ENCODE data around the gene PFKP.
"Not testable (repeated sequence)": the region's sequence is repeated elsewhere in the genome, so short reads cannot be mapped to it uniquely, and the experiment has no call there.

PFKP gene

DNA sequence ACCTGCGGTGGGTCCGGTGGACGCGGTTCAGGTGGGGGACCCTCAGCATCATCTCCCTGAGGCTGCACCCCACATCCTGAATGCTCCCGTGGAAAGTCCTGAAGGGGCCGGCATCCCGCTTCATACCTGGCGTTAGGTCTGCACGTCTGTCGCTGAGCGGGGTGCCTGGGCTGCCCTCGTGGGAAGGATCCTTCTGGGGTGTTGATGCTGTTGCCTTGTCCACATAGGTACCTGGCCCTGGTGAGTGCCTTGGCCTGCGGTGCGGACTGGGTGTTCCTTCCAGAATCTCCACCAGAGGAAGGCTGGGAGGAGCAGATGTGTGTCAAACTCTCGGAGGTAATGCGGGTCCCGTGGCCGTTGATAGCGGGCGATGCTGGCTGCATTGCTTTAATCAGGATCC, 37.8 kb downstream of the PFKP start:
- no peaks in the 10 kb centered on the region; the same call in 1 of the 2 replicates for H3K4me1 ChIP-seq (ENCODE audit: insufficient read depth, low read length)
- peaks cover 40% of the 10 kb centered on the region for H3K36me3 ChIP-seq (ENCODE audit: insufficient read depth, low read length)
- H3K9me3 ChIP-seq (ENCODE audit: control insufficient read depth, insufficient read depth, low read length), result no peaks in the 10 kb centered on the region
- H3K9ac ChIP-seq (ENCODE audit: low read depth, low read length), result no peak overlapping the region

DNA sequence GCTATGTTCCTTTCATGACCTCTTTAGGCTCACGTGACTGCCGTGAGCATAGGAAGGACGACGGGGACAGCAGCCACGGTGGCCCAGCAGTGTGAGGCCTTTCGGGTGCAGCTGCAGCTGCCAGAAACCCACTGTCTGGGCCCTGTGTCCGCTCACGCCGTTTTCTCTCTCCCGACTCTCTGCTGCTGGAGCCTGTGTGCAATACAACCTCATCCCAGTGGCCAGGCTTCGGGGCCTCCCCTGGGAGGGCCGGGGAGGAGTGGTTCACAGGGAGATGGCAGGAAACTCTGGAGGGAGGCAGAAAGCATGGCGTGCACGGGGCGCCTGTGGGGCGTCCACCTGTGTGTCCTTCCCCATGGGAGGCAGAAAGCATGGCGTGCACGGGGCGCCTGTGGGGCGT, 38.6 kb downstream of the PFKP start:
- H3K9ac ChIP-seq (ENCODE audit: low read depth, low read length), result no peak overlapping the region
- no peaks in the 10 kb centered on the region for H3K9me3 ChIP-seq (ENCODE audit: control insufficient read depth, insufficient read depth, low read length)
- H3K4me1 ChIP-seq (ENCODE audit: insufficient read depth, low read length), result no peaks in the 10 kb centered on the region; the same call in 1 of the 2 replicates
- H3K36me3 ChIP-seq (ENCODE audit: insufficient read depth, low read length), result peaks cover 36% of the 10 kb centered on the region

DNA sequence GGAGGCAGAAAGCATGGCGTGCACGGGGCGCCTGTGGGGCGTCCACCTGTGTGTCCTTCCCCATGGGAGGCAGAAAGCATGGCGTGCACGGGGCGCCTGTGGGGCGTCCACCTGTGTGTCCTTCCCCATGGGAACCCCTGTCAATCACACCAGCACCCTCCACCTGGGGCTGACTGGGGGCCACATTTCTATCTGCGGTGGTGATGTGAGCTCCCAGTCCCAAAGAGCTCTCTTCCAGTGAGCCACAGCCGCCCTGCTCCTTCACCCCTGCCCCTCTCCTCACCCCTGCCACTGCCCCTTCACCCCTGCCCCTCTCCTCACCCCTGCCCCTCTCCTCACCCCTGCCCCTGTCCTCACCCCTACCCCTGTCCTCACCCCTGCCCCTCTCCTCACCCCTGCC, 39.0 kb downstream of the PFKP start:
- H3K36me3 ChIP-seq (ENCODE audit: insufficient read depth, low read length), result peaks cover 39% of the 10 kb centered on the region
- not testable (repeated sequence) for H3K4me1 ChIP-seq (ENCODE audit: insufficient read depth, low read length); H3K9me3 ChIP-seq (ENCODE audit: control insufficient read depth, insufficient read depth, low read length); H3K9ac ChIP-seq (ENCODE audit: low read depth, low read length)

DNA sequence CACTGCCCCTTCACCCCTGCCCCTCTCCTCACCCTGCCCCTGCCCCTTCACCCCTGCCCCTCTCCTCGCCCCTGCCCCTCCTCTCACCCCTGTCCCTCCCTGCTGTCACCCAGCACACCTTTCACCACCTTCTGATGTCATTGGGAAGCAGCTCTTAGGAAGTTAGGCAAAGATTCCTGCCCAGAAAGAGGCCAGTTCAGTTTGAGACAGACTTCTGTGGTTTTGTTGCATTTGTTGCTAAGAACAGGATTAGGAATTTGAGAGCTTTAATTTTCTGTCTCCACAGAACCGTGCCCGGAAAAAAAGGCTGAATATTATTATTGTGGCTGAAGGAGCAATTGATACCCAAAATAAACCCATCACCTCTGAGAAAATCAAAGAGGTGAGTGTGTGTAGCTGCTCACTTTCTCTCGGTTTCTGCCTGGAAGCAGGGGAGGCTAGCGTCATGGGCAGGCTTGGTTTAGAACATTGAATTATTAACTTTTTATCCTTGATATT, 39.6 kb downstream of the PFKP start:
- peaks cover 40% of the 10 kb centered on the region for H3K36me3 ChIP-seq (ENCODE audit: insufficient read depth, low read length)
- H3K9me3 ChIP-seq (ENCODE audit: control insufficient read depth, insufficient read depth, low read length), result no peaks in the 10 kb centered on the region
- no peaks in the 10 kb centered on the region; the same call in 1 of the 2 replicates for H3K4me1 ChIP-seq (ENCODE audit: insufficient read depth, low read length)
- no peak overlapping the region for H3K9ac ChIP-seq (ENCODE audit: low read depth, low read length)

DNA sequence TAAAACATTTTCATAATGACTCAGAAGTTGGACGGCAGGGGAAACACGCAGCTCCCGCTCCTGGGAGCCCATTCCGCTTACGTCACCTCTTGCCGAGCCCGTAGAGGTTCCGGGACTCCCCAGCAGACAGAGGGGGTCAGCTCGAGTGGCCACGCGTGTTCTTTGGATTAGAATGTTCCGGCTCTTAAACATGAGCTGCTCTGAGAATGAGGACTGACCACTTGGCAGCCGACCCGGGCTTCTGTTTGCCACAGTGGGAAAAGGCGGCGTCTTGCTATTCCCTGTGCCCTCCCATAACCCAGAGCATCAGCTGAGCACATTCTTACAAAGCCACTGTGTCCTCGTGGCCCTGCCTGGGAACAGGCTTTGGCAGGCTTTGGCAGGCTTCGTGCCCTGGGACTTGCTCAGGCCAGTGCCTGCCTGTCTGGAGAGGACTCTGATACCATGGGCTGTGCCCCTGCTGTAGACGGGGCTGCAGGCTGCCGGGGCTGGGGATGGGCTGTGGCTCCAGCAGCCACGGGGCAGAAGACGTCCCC, 40.1 kb downstream of the PFKP start:
- Histone ChIP-seq H3K9me3 (ENCODE audit: control insufficient read depth, insufficient read depth, low read length) (no peaks in the 10 kb centered on the region), H3K4me1 (ENCODE audit: insufficient read depth, low read length) (no peaks in the 10 kb centered on the region; the same call in 1 of the 2 replicates), H3K9ac (ENCODE audit: low read depth, low read length) (no peak overlapping the region), H3K36me3 (ENCODE audit: insufficient read depth, low read length) (peaks cover 44% of the 10 kb centered on the region)

DNA sequence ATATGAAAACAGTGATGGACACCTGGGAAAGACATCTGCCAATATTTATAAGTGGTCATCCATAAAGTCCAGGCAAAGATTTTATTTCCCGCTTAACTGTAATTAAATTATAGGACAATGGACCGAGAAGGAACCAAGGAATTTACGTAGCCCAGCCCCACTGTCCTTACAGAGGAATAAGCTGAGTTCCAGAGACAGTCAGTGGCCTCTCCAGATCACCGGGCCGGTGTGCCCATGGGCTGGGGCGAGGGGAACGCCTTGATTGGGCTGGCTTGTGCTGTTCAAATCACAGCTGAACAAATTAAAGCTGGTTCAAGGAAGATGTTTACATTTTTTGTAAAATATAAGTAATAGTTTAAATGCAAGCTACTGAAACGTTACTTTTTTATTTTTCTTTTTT, 40.7 kb downstream of the PFKP start:
- H3K9ac ChIP-seq (ENCODE audit: low read depth, low read length), result no peak overlapping the region
- H3K36me3 ChIP-seq (ENCODE audit: insufficient read depth, low read length), result peaks cover 42% of the 10 kb centered on the region
- H3K9me3 ChIP-seq (ENCODE audit: control insufficient read depth, insufficient read depth, low read length), result no peaks in the 10 kb centered on the region
- H3K4me1 ChIP-seq (ENCODE audit: insufficient read depth, low read length), result no peaks in the 10 kb centered on the region; the same call in 1 of the 2 replicates

DNA sequence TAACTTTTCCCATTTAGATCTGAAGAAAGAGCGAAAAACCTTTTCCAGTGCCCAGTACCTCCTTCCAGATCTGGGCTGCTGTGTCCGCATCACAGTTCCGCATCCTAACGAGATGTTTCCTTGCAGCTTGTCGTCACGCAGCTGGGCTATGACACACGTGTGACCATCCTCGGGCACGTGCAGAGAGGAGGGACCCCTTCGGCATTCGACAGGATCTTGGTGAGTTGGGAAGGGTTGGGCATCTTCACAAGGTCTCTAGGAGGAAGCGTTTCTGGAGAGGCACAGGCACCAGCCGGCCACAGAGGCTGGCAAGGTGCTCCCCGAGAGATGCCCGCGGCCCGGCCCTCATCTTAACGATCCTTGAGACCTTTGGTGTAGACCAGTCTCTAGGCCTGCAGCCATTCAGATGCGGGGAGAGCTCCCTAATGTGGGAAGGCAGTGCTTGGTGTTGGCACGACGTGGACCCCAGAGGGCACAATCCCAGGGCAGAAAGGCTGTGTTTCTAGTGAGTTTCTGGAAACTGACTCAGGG, 41.3 kb downstream of the PFKP start:
- Histone ChIP-seq H3K4me1 (ENCODE audit: insufficient read depth, low read length) (no peaks in the 10 kb centered on the region), H3K36me3 (ENCODE audit: insufficient read depth, low read length) (peaks cover 37% of the 10 kb centered on the region), H3K9me3 (ENCODE audit: control insufficient read depth, insufficient read depth, low read length) (no peaks in the 10 kb centered on the region), H3K9ac (ENCODE audit: low read depth, low read length) (no peak overlapping the region)

DNA sequence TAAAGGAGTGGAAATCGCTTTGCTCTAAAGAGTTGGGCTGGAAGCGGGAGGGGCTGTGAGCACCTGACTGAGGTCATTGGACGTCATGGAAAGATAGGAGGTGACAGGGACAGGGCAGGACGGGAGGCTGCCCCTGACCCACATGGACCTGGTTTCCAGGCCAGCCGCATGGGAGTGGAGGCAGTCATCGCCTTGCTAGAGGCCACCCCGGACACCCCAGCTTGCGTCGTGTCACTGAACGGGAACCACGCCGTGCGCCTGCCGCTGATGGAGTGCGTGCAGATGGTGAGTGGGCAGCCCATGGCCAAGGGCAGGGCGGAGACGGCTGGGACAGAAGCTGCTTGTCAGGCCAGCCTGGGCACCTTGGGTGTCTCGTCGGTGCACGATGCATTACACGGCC, 41.8 kb downstream of the PFKP start:
- H3K36me3 ChIP-seq (ENCODE audit: insufficient read depth, low read length), result peaks cover 34% of the 10 kb centered on the region
- H3K9me3 ChIP-seq (ENCODE audit: control insufficient read depth, insufficient read depth, low read length), result no peaks in the 10 kb centered on the region
- no peaks in the 10 kb centered on the region for H3K4me1 ChIP-seq (ENCODE audit: insufficient read depth, low read length)
- no peak overlapping the region for H3K9ac ChIP-seq (ENCODE audit: low read depth, low read length)

DNA sequence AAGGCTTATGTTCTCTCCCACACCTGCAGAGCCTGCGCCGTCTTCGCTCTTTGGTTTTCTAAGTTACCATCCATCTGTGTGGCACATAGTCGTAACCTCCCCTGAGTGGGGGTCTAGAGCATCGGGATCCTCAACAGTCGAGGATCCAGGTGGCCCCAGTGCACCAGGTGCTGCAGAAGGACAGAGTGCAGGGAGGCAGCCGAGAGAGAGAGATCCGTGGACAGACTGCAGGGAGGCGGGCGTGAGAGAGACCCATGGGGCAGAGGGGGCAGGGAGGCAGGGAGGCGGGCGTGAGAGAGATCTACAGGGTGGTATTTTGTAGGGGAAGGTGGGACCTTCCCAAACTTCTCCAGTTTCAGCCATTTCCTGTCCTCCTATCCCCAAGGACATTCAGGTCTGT, 42.3 kb downstream of the PFKP start:
- Histone ChIP-seq H3K36me3 (ENCODE audit: insufficient read depth, low read length) (peaks cover 32% of the 10 kb centered on the region), H3K9ac (ENCODE audit: low read depth, low read length) (no peak overlapping the region), H3K9me3 (ENCODE audit: control insufficient read depth, insufficient read depth, low read length) (no peaks in the 10 kb centered on the region), H3K4me1 (ENCODE audit: insufficient read depth, low read length) (no peaks in the 10 kb centered on the region)

DNA sequence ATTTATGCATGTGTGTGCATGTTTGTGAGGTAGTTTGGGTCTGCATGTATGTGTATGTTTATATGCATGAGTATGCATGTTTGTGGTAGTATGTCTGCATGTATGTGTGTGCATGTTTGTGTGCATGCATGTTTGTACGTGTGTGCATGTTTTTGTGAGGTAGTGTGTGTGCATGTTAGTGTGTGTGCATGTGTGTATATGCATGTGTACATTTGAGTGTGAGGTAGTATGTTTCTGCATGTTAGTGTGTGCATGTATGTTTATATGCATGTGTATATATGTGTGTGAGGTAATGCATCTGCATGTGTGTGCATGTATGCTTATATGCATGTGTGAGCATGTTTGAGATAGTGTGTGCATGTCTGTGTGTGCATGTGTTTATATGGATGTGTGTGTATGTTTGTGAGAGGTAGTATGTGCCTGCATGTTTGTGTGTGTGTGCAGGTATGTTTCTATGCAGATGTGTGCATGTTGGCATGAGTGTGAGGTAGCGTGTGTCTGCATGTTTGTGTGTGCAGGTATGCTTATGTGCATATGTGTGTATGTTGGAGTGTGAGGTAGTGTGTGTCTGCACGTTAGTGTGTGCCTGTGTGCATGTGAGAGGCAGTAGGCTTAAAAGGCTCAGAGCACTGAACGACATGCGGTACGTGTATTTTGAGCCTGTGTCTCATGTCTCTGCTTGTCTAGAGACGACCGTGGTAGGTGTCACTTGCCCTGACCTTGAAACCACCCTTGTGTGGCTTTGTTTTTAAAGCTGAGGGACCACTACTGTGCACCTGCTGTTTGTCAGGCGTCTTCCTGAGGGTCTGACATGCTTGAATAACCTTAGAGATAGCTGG, 43.7 kb downstream of the PFKP start:
- H3K9ac ChIP-seq (ENCODE audit: low read depth, low read length), result no peak overlapping the region
- no peaks in the 10 kb centered on the region for H3K4me1 ChIP-seq (ENCODE audit: insufficient read depth, low read length)
- H3K36me3 ChIP-seq (ENCODE audit: insufficient read depth, low read length), result peaks cover 25% of the 10 kb centered on the region
- no peaks in the 10 kb centered on the region for H3K9me3 ChIP-seq (ENCODE audit: control insufficient read depth, insufficient read depth, low read length)

DNA sequence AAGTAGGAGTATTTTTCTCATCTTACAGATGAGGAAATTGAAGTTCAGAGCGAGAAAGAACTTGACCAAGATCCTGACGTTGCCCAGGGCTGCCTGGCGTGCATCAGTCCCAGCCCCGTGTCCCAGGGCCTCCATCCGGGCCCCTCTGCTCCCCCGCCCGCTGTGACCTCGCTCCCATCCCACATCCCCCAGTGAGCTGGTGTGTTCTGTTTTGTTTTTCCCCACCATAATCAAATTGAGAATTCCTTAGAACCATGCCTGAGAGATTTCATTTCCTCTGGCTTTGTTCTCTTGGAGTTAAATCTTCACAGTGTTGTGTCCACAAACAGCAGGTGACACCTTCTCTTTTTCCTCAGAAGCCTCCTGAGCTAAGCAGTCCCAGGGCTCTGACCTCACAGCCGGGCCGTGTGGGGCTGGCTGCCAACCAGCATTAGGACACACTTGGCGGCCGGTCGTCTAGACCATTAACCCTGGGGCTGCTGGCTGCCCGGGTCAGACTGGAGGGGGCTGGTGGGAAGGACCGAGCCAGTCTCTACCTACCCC, 44.3 kb downstream of the PFKP start:
- no peaks in the 10 kb centered on the region for H3K9me3 ChIP-seq (ENCODE audit: control insufficient read depth, insufficient read depth, low read length)
- no peak overlapping the region for H3K9ac ChIP-seq (ENCODE audit: low read depth, low read length)
- H3K36me3 ChIP-seq (ENCODE audit: insufficient read depth, low read length), result peaks cover 27% of the 10 kb centered on the region
- H3K4me1 ChIP-seq (ENCODE audit: insufficient read depth, low read length), result no peaks in the 10 kb centered on the region

DNA sequence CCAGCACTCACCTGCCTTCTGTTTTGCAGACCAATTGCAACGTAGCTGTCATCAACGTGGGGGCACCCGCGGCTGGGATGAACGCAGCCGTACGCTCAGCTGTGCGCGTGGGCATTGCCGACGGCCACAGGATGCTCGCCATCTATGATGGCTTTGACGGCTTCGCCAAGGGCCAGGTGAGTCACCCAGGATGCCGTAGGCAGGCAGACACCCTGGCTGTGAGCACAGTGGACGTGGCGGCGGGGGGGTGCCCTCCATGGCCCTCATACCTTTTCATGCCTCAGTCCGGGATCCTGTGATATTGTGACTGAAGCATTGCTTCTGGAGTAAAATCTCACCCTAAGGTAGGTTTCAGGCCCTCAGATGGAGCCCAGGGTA, 46.0 kb downstream of the PFKP start:
- H3K36me3 ChIP-seq (ENCODE audit: insufficient read depth, low read length), result peaks cover 31% of the 10 kb centered on the region

DNA sequence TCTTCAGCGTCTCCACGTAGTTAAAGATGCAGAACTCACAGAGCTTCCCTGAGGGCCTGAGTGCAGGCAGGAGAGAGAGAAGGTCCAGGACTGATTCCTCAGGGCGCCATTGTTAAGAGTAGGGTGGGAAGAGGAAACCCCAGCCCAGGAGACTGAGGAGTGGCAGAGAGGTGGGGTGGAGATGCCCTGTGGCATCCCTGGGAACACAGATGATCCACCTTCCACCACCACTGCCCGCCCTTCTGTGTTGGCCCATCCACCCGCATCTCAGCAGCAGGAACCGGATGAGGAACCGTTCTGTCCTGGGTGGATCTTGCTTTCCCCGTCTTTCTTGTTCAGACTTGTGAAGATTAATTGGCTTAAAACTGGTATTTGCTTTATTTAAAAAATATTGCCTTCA, 48.3 kb downstream of the PFKP start:
- peaks cover 35% of the 10 kb centered on the region for H3K36me3 ChIP-seq (ENCODE audit: insufficient read depth, low read length)
- H3K9ac ChIP-seq (ENCODE audit: low read depth, low read length), result no peak overlapping the region
- no peaks in the 10 kb centered on the region for H3K9me3 ChIP-seq (ENCODE audit: control insufficient read depth, insufficient read depth, low read length)
- H3K4me1 ChIP-seq (ENCODE audit: insufficient read depth, low read length), result no peaks in the 10 kb centered on the region

More for the DNA sequence above, 46.0 kb downstream of the PFKP start:
- Histone ChIP-seq H3K4me1 (ENCODE audit: insufficient read depth, low read length) (no peaks in the 10 kb centered on the region), H3K9me3 (ENCODE audit: control insufficient read depth, insufficient read depth, low read length) (no peaks in the 10 kb centered on the region), H3K9ac (ENCODE audit: low read depth, low read length) (no peak overlapping the region)

DNA sequence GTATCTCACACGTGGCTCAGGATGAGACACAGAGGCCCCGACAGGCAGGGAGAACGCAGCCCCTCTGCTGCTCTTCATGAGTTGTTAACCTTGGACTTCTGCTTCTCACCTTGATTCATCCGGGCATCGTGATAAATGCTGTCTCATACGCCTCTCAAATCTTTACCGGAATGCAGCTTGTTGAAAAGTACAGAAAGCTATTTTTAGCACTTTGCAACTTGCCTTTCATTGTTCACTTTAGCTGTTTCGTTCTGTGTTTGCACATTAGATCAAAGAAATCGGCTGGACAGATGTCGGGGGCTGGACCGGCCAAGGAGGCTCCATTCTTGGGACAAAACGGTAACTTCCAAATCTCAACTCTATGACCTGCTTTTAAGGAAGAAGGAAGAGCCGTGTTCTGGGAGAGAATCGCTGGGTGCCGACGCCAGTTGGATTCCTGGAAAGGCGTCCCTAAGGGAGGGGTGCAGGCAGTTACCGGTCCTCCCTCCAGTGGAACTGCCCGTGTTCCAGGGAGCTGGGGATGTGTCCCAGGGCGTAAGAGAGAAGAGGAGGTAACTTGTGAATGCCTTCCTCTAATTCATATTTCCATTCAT, 49.3 kb downstream of the PFKP start:
- Histone ChIP-seq H3K4me1 (ENCODE audit: insufficient read depth, low read length) (no peaks in the 10 kb centered on the region), H3K36me3 (ENCODE audit: insufficient read depth, low read length) (peaks cover 38% of the 10 kb centered on the region), H3K9me3 (ENCODE audit: control insufficient read depth, insufficient read depth, low read length) (no peaks in the 10 kb centered on the region), H3K9ac (ENCODE audit: low read depth, low read length) (no peak overlapping the region)
